Neural cell (in vitro differentiated cells): ENCODE data around the gene MMP20.

Experiments used
- CTCF ChIP-seq: fragments of 450-650 bp; IDR thresholded peaks from 2 replicates; pipeline ENCODE4 v1.5.1; 2014; ENCODE audit warnings: antibody characterized with exemption, mild to moderate bottlenecking, moderate library complexity; ENCODE audit not compliant: poor library complexity, severe bottlenecking
- EZH2 ChIP-seq: fragments of 200-600, 300-800 bp; shearing (Covaris generic), sonication (generic); IDR thresholded peaks from 2 replicates; pipeline ENCODE4 v1.6.1; 2014; ENCODE audit warnings: antibody characterized with exemption, low read length, borderline replicate concordance, mild to moderate bottlenecking; ENCODE audit not compliant: insufficient read depth, poor library complexity, severe bottlenecking
- POLR2AphosphoS5 ChIP-seq: IDR thresholded peaks from 2 replicates; pipeline ENCODE4 v1.6.1; 2012
- REST ChIP-seq: IDR thresholded peaks from 2 replicates; pipeline ENCODE4 v1.6.1; 2012; ENCODE audit warnings: borderline replicate concordance
- TAF1 ChIP-seq: IDR thresholded peaks from 2 replicates; pipeline ENCODE4 v1.6.1; 2012; ENCODE audit warnings: low read depth

- TF ChIP-seq EZH2, result no peak
- no peak for TF ChIP-seq CTCF
- no peak for TF ChIP-seq TAF1
- TF ChIP-seq REST, result no peak
- no peak for TF ChIP-seq POLR2AphosphoS5
Observed at GRCh38 chr11:102626676-102627075, 1.5 kb upstream of the MMP20 start.
